T-helper 17 cell (primary cell): Measurements from ENCODE around the gene SLC22A7. TPM values are rescaled to one million over a fixed set of nuclear protein-coding genes. Genes with fewer than 3 reads are reported as not detected.
A peak's percentile ranks its signal among the peaks of the same experiment; 100 is the strongest.

ENCODE experiments used
- ATAC-seq: fragments of 150-1000 bp; cut with Tn5 transposase; 2 replicates; pipeline ENCODE4 v1.10.0; 2021; ENCODE audit warnings: mild to moderate bottlenecking, moderate library complexity
- DNase-seq, 3 donors: peaks; one replicate each; pipeline versions ENCODE4 v3.0.0 to v3.0.0-alpha.2; 2020 to 2021
- H3K9me3 ChIP-seq: one replicate; pipeline ENCODE4 v1.7.0; 2013; ENCODE audit warnings: low read length, mild to moderate bottlenecking; ENCODE audit not compliant: control insufficient read depth, poor library complexity, severe bottlenecking
- H3K27ac Mint-ChIP-seq: one replicate; pipeline ENCODE4 v1.8.0; 2022; ENCODE audit warnings: mild to moderate bottlenecking, moderate library complexity, mixed read lengths
- H3K27me3 Mint-ChIP-seq: one replicate; pipeline ENCODE4 v1.8.0; 2022; ENCODE audit warnings: mixed read lengths
- H3K36me3 Mint-ChIP-seq: one replicate; pipeline ENCODE4 v1.8.0; 2022; ENCODE audit warnings: low read depth, mixed read lengths
- H3K4me1 Mint-ChIP-seq: one replicate; pipeline ENCODE4 v1.8.0; 2022; ENCODE audit warnings: mild to moderate bottlenecking, mixed read lengths
- H3K4me3 Mint-ChIP-seq: one replicate; pipeline ENCODE4 v1.8.0; 2022; ENCODE audit warnings: mild to moderate bottlenecking, moderate library complexity, mixed read lengths
- total RNA-seq, 4 donors: library from RNA in 2 of 4; stranded (reverse) in 2 of 4; gene quantifications; one replicate each; pipeline ENCODE4 v1.2.3 and lab custom pipeline; 2022 to 2026

The SLC22A7 gene, protein sequence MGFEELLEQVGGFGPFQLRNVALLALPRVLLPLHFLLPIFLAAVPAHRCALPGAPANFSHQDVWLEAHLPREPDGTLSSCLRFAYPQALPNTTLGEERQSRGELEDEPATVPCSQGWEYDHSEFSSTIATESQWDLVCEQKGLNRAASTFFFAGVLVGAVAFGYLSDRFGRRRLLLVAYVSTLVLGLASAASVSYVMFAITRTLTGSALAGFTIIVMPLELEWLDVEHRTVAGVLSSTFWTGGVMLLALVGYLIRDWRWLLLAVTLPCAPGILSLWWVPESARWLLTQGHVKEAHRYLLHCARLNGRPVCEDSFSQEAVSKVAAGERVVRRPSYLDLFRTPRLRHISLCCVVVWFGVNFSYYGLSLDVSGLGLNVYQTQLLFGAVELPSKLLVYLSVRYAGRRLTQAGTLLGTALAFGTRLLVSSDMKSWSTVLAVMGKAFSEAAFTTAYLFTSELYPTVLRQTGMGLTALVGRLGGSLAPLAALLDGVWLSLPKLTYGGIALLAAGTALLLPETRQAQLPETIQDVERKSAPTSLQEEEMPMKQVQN
- total RNA-seq: not detected
- 0 reads per million in 2 donors for total RNA-seq (lab: John Stamatoyannopoulos, UW)

DNA sequence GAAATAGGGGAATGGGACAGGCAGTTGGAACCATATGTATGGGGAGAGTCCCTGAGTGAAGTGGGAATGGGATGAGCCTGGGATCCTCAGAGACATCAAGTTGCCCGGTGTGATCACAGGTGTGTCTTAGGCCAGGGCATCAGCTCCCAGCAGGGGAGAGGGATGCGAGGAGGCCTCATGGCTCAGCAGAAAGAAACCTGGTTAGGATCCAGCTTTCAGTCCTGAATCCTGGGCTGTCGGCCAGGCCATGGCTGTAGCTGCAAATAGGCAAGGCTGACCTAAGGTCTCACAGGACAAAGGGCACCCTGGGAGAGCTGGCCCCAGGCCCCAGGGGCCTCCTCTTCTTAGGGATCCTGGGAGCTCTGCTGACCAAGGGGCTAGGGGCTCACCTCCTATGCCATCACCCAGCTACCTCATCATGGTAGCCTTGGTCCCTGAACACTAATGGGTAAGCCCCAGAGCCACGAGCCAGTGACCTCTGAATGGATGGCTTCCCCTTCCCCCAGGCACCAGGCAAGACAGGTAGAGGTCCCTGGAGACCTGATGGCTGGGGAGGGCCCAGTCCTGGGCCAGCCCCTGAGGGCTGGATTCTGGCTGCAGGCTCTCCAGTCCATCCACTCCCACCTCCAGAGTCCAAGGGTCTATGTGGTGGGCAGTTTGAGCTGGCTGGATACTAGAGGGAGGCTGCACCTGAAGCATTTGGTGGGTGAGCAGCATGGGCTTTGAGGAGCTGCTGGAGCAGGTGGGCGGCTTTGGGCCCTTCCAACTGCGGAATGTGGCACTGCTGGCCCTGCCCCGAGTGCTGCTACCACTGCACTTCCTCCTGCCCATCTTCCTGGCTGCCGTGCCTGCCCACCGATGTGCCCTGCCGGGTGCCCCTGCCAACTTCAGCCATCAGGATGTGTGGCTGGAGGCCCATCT is at the start of gene SLC22A7:
TSS of gene SLC22A7 (plus strand) at position 617 of the 921 bp plus-strand sequence. CDS start at position 716, 99 bp downstream.
- DNase-seq: no peak
- Mint-ChIP-seq H3K4me3 (no peak within 1 kb of the TSS), H3K36me3 (peaks cover 6% of the 10 kb centered on the region), H3K27me3 (peaks cover 28% of the 10 kb centered on the region), H3K27ac (no peak within 1 kb of the TSS), H3K4me1 (peaks cover 9% of the 10 kb centered on the region)
- ATAC-seq: no peak
- H3K9me3 ChIP-seq: no peaks in the 10 kb centered on the region

DNA sequence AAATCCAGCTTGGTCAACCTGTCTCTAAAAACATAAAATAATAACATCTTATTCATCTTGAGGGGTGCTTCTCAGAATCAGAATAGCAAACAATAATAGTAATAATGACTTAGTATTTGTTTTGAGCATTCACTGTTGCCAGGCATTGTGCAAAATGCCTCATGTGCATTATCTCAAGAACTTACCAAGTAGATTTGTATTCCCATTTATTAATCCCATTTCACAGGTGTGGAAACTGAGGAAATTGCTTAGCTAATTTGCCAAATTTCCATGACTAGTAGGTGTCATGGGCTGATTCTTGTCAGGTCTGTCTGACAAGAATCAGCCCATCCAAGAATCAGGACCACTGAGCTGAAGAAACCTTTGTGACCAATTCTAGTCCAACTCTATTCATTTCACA is 49.3 kb upstream of the SLC22A7 start:
- DNase-seq (no peak), ATAC-seq (no peak)
- Mint-ChIP-seq H3K27me3 (peaks cover 28% of the 10 kb centered on the region), H3K4me1 (peaks cover 26% of the 10 kb centered on the region), H3K36me3 (no peaks in the 10 kb centered on the region), H3K27ac (peak overlapping the region; percentile 32), H3K4me3 (no peak overlapping the region)
- H3K9me3 ChIP-seq: no peaks in the 10 kb centered on the region

DNA sequence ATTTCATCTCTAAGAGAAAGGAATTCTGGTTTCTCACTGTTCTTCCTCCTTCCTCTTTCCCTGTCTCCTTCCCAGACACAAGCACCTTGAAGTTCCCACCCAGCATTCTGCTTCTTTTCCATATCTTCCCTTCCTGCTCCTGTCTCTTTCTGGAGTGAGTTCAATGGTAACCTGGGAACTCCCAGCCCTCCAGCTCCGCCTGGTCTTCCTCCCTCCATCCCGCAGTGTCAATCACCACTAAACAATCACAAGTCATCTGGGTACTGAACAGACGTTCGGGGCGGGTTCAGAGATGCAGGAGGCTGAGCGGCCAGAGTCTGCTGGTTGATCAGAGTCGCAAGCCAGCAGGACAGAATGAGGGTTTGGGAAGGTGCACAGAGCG is 47.1 kb upstream of the SLC22A7 start:
- peaks cover 32% of the 10 kb centered on the region for H3K27me3 Mint-ChIP-seq
- H3K4me3 Mint-ChIP-seq: no peak overlapping the region
- no peak overlapping the region for H3K27ac Mint-ChIP-seq
- no peaks in the 10 kb centered on the region for H3K36me3 Mint-ChIP-seq
- no peak for DNase-seq
- ATAC-seq: no peak
- H3K4me1 Mint-ChIP-seq: peaks cover 25% of the 10 kb centered on the region
- H3K9me3 ChIP-seq: no peaks in the 10 kb centered on the region

DNA sequence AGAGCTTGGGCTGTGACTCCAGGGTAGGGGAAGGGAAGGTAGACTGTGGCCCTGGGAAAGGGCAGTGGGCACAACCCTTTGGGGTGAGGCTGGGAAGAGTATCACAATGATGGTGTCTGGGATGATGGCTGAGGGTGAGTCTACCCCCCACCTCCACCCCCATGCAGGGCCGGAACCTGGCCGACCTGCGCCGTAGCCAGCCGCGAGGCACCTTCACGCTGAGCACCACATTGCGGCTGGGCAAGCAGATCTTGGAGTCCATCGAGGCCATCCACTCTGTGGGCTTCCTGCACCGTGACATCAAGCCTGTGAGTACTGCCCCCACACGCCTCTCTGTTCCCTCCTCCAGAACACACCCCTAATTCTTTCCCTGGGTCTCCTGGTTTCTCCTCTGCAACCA is 44.7 kb upstream of the SLC22A7 start:
- no peaks in the 10 kb centered on the region for H3K36me3 Mint-ChIP-seq
- no peaks in the 10 kb centered on the region for H3K9me3 ChIP-seq
- H3K4me3 Mint-ChIP-seq: no peak overlapping the region
- no peak overlapping the region for H3K27ac Mint-ChIP-seq
- DNase-seq (no peak), ATAC-seq (no peak)
- H3K4me1 Mint-ChIP-seq: peaks cover 13% of the 10 kb centered on the region
- peaks cover 45% of the 10 kb centered on the region for H3K27me3 Mint-ChIP-seq

DNA sequence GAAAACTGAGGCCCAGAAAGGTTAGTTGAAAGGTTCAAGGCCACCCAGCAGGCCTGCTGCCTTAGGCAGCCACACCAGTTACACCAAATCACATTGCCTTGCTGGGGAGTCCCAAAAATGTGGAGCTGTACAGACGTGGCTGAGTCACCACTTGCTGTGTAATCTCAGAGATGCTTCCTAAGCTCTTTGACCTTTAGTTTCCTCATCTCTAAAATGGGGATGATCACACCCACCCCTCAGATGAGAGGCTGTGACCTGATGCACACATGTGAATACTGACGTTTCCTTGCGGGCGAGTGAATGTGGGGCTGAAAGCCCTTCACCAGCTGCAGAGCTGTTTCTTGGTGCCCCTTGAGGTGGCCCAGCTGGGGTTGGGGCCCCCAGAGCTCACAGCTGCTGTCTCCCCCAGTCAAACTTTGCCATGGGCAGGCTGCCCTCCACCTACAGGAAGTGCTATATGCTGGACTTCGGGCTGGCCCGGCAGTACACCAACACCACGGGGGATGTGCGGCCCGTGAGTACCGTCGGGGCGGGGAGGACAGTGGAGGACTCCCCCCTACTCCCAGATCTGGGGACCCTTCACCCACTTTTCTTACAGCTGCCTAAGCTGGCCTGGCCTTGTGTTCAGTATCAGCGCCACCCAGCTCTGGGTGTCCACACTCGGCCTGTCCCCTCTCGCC is 43.8 kb upstream of the SLC22A7 start:
- Mint-ChIP-seq H3K4me1 (peaks cover 13% of the 10 kb centered on the region), H3K36me3 (no peaks in the 10 kb centered on the region), H3K27me3 (peaks cover 45% of the 10 kb centered on the region), H3K4me3 (no peak overlapping the region), H3K27ac (no peak overlapping the region)
- ATAC-seq: no peak
- DNase-seq: no peak
- no peaks in the 10 kb centered on the region for H3K9me3 ChIP-seq

DNA sequence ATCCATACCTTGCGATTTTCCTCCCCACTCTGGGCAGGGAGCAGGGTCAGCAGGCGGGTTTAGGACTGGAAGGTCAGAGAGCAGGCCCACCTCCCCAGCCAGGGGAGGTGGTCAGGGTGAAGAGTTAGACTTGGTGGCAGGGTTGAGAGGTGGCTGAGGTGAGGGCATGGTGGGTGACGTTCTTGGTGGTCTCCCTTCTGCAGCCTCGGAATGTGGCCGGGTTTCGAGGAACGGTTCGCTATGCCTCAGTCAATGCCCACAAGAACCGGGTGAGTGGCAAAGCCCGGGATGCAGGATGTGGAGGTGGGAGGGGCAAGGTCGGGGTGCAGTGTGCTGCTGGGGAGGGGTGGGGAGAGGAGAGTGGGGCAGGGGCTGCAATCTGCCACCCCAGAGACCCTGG is 43.2 kb upstream of the SLC22A7 start:
- no peak overlapping the region for H3K27ac Mint-ChIP-seq
- H3K4me3 Mint-ChIP-seq: no peak overlapping the region

DNA sequence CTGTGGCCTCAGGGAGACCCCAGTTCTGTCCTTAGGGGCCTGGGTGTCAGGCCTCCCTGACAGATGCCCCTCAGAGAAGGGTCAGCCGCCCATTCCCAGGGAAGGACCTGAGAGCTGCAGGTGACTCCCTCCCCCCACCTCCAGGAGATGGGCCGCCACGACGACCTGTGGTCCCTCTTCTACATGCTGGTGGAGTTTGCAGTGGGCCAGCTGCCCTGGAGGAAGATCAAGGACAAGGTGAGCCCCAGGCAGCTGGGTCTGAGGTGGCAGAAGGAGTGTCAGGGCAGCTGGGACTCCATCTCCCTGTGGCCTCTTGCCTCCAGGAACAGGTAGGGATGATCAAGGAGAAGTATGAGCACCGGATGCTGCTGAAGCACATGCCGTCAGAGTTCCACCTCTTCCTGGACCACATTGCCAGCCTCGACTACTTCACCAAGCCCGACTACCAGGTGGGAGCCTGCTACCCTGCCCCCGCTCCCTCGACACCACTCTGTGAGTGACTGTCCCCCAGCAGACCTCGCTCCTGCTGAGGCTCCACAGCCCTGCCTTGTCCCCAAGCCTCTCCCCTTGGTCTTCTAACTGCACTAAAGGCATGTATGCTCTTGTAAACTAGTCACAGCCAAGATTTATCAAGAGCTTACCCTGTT is 42.5 kb upstream of the SLC22A7 start:
- no peaks in the 10 kb centered on the region for H3K9me3 ChIP-seq
- no peak for DNase-seq
- H3K27me3 Mint-ChIP-seq: peaks cover 45% of the 10 kb centered on the region
- H3K4me1 Mint-ChIP-seq: peaks cover 13% of the 10 kb centered on the region
- no peak overlapping the region for H3K27ac Mint-ChIP-seq
- no peak overlapping the region for H3K4me3 Mint-ChIP-seq
- no peak for ATAC-seq
- H3K36me3 Mint-ChIP-seq: no peaks in the 10 kb centered on the region

More for the DNA sequence above, 43.2 kb upstream of the SLC22A7 start:
- ATAC-seq: no peak
- no peaks in the 10 kb centered on the region for H3K36me3 Mint-ChIP-seq
- DNase-seq: no peak
- no peaks in the 10 kb centered on the region for H3K9me3 ChIP-seq
- peaks cover 13% of the 10 kb centered on the region for H3K4me1 Mint-ChIP-seq
- H3K27me3 Mint-ChIP-seq: peaks cover 45% of the 10 kb centered on the region

DNA sequence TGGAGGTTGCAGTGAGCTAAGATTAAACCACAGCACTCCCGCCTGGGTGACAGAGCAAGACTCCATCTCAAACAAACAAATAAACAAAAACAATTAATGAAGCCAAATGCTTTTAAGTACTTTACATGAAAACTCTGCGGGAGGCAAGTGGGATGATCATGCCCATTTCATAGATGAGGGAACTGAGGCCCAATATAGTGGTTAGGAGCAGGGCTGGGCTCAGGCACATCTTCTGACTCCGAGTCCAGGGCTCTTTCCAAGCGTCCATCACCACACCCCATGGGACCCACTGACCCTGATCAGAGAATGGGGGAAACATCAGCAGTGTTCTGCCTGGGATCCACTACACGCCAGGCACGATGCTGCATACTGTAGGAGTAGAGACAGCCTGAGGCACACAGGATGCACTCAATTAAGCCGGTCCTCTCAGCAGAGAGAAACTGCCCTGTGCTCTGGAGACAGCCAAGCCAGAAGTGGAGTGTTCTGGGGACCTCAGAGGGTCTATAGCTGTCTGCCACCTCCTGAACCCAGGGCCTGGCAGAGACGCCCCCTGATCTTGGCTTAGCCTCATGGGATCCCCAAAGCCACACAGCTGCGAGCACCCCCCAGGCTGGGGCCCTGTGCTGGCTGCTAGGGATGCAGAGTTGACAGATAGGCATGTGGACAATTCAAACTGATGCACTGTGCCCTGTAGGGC is 41.2 kb upstream of the SLC22A7 start:
- no peak overlapping the region for H3K27ac Mint-ChIP-seq
- peaks cover 34% of the 10 kb centered on the region for H3K27me3 Mint-ChIP-seq
- peaks cover 9% of the 10 kb centered on the region for H3K4me1 Mint-ChIP-seq
- H3K4me3 Mint-ChIP-seq: no peak overlapping the region
- no peaks in the 10 kb centered on the region for H3K36me3 Mint-ChIP-seq
- no peaks in the 10 kb centered on the region for H3K9me3 ChIP-seq
- no peak for DNase-seq
- ATAC-seq: no peak

DNA sequence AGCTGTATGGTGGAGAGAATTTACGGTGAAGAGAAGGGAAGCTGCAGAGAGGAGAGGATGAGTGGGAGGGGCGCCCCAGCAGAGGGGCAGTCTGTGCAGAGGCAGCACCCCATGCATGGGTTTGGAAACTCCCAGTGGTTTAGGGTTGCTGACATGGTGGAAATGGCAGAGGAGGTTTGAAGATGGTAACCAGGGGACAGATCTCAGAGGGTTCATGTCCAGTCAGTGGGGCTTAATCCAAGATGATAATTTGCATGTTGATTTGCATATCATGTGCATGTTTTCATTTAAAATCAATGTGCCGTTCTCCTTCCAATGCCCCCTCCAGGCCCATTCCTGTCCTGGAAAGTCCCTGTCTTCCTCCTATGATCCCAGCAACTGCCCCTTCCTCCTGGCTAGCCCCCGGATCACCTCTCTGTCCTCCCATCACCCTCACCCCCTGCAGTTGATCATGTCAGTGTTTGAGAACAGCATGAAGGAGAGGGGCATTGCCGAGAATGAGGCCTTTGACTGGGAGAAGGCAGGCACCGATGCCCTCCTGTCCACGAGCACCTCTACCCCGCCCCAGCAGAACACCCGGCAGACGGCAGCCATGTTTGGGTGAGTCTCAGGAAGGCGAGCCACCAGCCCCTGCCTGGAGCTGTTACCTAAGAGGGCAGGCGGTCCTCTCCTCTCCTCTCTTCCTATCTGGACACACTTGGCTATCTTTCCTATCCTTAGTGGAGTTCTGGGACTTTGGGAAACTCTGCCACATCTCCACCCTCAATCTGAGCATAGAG is 40.5 kb upstream of the SLC22A7 start:
- ATAC-seq (peak; percentile 44), DNase-seq (no peak)
- Mint-ChIP-seq H3K27ac (peak overlapping the region; percentile 57), H3K27me3 (peaks cover 26% of the 10 kb centered on the region), H3K4me1 (peaks cover 14% of the 10 kb centered on the region), H3K4me3 (peak overlapping the region; percentile 15), H3K36me3 (no peaks in the 10 kb centered on the region)
- no peaks in the 10 kb centered on the region for H3K9me3 ChIP-seq

DNA sequence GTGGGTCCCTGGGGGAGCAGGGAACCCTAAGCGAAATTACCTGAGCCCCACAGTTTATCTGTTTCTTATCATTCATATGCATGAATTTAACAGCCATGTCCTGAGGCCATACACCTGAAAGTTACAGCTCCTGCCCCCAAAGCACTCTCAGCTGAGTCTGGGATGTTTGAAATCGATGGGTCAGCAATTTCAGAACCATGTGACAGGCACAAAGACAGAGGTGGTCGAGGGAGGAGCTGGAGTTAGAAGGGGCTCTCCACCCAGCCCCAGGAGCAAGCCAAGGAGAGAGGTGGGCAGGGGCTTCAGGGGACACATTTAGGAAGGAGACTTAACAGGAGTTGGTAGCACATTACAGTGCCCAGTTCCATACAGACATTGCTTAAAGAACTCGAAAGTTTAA is 39.9 kb upstream of the SLC22A7 start:
- DNase-seq (no peak), ATAC-seq (no peak)
- Mint-ChIP-seq H3K27ac (peak overlapping the region; percentile 57), H3K4me1 (peaks cover 10% of the 10 kb centered on the region), H3K27me3 (peaks cover 20% of the 10 kb centered on the region), H3K36me3 (no peaks in the 10 kb centered on the region), H3K4me3 (no peak overlapping the region)
- no peaks in the 10 kb centered on the region for H3K9me3 ChIP-seq

DNA sequence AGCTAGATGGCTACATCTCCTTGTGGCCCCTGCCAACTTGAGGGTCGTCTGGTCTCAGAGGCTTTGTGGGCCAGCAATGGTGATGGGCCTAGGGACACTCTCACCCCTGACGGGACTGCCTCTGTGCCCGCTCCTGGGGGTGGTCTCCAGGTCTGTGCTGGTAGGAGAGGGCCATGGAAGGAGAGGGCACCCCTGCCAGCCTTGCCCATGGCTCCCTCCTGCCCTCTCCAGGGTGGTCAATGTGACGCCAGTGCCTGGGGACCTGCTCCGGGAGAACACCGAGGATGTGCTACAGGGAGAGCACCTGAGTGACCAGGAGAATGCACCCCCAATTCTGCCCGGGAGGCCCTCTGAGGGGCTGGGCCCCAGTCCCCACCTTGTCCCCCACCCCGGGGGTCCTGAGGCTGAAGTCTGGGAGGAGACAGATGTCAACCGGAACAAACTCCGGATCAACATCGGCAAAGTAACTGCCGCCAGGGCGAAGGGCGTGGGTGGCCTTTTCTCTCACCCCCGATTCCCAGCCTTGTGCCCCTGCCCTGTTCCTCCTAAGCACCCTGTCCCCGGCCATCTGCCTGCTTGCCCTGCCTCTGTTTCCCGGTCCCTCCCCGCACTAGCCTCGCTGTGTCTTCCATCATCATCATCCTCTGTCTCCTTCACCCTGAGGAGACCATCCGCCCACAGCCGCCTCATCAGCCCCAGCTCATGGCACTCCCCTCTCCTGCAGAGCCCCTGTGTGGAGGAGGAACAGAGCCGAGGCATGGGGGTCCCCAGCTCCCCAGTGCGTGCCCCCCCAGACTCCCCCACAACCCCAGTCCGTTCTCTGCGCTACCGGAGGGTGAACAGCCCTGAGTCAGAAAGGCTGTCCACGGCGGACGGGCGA is 39.0 kb upstream of the SLC22A7 start:
- DNase-seq (no peak), ATAC-seq (no peak)
- Mint-ChIP-seq H3K36me3 (no peaks in the 10 kb centered on the region), H3K4me3 (no peak overlapping the region), H3K27me3 (peaks cover 15% of the 10 kb centered on the region), H3K27ac (peak overlapping the region; percentile 24), H3K4me1 (peaks cover 14% of the 10 kb centered on the region)
- no peaks in the 10 kb centered on the region for H3K9me3 ChIP-seq
